Measurements from ENCODE around the gene ASF1A. TPM values are rescaled to one million over a fixed set of nuclear protein-coding genes. Genes with fewer than 3 reads are reported as not detected.

ASF1A gene
- polyA plus RNA-seq, 1 of the 3 experiments (the other 2 are of a cell fraction), result 5.4 TPM

DNA sequence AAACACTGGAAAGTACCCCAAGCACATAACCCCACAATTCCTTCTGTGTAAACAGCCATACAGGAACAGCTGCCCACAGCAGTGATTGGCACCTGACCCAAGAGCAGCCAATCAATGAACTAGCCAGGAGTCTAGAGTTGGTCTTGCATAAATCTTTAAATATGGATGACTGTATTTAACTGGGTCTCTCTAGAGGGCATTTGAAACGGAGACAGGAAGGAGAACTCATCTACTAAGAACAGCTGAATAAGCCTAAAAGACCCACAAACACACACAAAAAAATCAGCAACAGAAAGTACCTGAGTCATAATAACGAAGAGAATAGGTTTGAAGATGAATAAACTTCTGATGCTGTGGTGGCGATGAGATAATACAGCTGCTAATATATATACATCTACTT lies 49.0 kb upstream of the ASF1A start:
- Histone ChIP-seq H3K27me3 (ENCODE audit: insufficient read depth) (no peaks in the 10 kb centered on the region), H3K4me2 (no peak overlapping the region), H3K9me2 (no peaks in the 10 kb centered on the region), H3K9ac (no peak overlapping the region), H3K4me3 (ENCODE audit: low read depth in 2 of 2, low read length in 1 of 2) (no peak overlapping the region), H3K79me2 (ENCODE audit: insufficient read depth) (no peaks in the 10 kb centered on the region), H3K27ac (ENCODE audit: low read depth in 2 of 2, low read length in 1 of 2) (no peak overlapping the region), H4K20me1 (ENCODE audit: insufficient read depth) (no peaks in the 10 kb centered on the region), H3F3A (replicated peaks; ENCODE audit: insufficient read depth) (no peaks in the 10 kb centered on the region), H3K4me1 (ENCODE audit: control insufficient read depth in 1 of 2, insufficient read depth in 2 of 2, low read depth in 1 of 2, low read length in 1 of 2) (no peaks in the 10 kb centered on the region), H2AFZ (ENCODE audit: low read depth) (no peak overlapping the region), H3K9me3 (no peaks in the 10 kb centered on the region), H3K36me3 (replicated peaks in 1 of 2; ENCODE audit: control insufficient read depth in 1 of 2, insufficient read depth in 2 of 2, low read length in 1 of 2) (no peaks in the 10 kb centered on the region)
- ChIA-PET CTCF (interaction anchor here (0.7 to 0.9 kb wide), 2 partner anchors 44 to 57 kb away, joined by 3 read pairs; no protein-coding TSS in a partner anchor), POLR2A (no interaction called here)
- WGBS (ENCODE audit: low lambda C conversion rate), result 97% methylated on average over 3 of the region's 3 CpGs
- TF ChIP-seq NRF1 (IDR thresholded peaks at IDR 0.05; ENCODE audit: low read depth, low read length) (no peak), YY1 (IDR thresholded peaks at IDR 0.05; ENCODE audit: low read depth) (no peak), RAD21 (IDR thresholded peaks at IDR 0.05; ENCODE audit: low read length) (no peak), FOSL2 (IDR thresholded peaks at IDR 0.05; ENCODE audit: borderline replicate concordance, low read depth) (no peak), USF1 (IDR thresholded peaks at IDR 0.05; ENCODE audit: borderline replicate concordance, low read depth) (no peak), TEAD4 (IDR thresholded peaks at IDR 0.05; ENCODE audit: borderline replicate concordance, insufficient read depth) (no peak), TCF12 (IDR thresholded peaks at IDR 0.05) (no peak), POLR2AphosphoS5 (IDR thresholded peaks at IDR 0.05; ENCODE audit: low read depth, low read length) (no peak), EP300 (IDR thresholded peaks at IDR 0.05; ENCODE audit: borderline replicate concordance in 1 of 2, low read depth in 1 of 2, low read length in 1 of 2) (no peak), SMC3 (IDR thresholded peaks at IDR 0.05; ENCODE audit: low read depth, low read length) (no peak), FOXJ3 (CRISPR knock-in tag; IDR thresholded peaks at IDR 0.05) (no peak), RXRA (IDR thresholded peaks at IDR 0.05; ENCODE audit: borderline replicate concordance, low read depth) (no peak), PBX3 (IDR thresholded peaks at IDR 0.05) (no peak), GATA2 (CRISPR knock-in tag; IDR thresholded peaks at IDR 0.05) (no peak)
- TF ChIP-seq, protein P1, sequence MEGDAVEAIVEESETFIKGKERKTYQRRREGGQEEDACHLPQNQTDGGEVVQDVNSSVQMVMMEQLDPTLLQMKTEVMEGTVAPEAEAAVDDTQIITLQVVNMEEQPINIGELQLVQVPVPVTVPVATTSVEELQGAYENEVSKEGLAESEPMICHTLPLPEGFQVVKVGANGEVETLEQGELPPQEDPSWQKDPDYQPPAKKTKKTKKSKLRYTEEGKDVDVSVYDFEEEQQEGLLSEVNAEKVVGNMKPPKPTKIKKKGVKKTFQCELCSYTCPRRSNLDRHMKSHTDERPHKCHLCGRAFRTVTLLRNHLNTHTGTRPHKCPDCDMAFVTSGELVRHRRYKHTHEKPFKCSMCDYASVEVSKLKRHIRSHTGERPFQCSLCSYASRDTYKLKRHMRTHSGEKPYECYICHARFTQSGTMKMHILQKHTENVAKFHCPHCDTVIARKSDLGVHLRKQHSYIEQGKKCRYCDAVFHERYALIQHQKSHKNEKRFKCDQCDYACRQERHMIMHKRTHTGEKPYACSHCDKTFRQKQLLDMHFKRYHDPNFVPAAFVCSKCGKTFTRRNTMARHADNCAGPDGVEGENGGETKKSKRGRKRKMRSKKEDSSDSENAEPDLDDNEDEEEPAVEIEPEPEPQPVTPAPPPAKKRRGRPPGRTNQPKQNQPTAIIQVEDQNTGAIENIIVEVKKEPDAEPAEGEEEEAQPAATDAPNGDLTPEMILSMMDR (IDR thresholded peaks at IDR 0.05), result no peak
- no peak for DNase-seq

DNA sequence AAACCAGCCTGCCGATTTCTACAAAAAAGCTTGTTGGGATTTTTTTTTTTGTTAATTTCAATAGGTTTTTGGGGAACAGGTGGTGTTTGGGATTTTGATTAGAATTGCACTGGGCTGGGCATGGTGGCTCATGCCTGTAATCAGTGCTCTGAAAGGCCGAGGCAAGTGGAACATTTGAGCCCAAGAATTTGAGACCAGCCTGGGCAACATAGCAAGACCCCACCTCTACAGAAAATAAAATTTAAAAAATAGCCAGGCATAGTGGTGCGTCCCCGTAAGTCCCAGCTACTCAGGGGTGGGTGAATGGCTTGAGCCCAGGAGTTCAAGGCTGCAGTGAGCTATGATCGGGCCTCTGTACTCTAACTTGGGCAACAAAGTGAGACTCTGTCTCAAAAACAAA lies 40.5 kb upstream of the ASF1A start:
- Histone ChIP-seq H3K36me3 (replicated peaks in 1 of 2; ENCODE audit: control insufficient read depth in 1 of 2, insufficient read depth in 2 of 2, low read length in 1 of 2) (peaks cover 0 to 4% of the 10 kb centered on the region in 2 experiments), H3K79me2 (ENCODE audit: insufficient read depth) (no peaks in the 10 kb centered on the region; the same call in 1 of the 2 replicates), H3K9ac (no peak overlapping the region), H3K27me3 (ENCODE audit: insufficient read depth) (no peaks in the 10 kb centered on the region), H3F3A (replicated peaks; ENCODE audit: insufficient read depth) (peaks cover 4% of the 10 kb centered on the region), H4K20me1 (ENCODE audit: insufficient read depth) (no peaks in the 10 kb centered on the region), H3K27ac (ENCODE audit: low read depth in 2 of 2, low read length in 1 of 2) (no peak overlapping the region), H3K9me2 (no peaks in the 10 kb centered on the region), H3K9me3 (no peaks in the 10 kb centered on the region), H3K4me2 (no peak overlapping the region), H3K4me3 (ENCODE audit: low read depth in 2 of 2, low read length in 1 of 2) (no peak overlapping the region), H2AFZ (ENCODE audit: low read depth) (no peak overlapping the region), H3K4me1 (ENCODE audit: control insufficient read depth in 1 of 2, insufficient read depth in 2 of 2, low read depth in 1 of 2, low read length in 1 of 2) (no peaks in the 10 kb centered on the region)
- ChIA-PET POLR2A (no interaction called here), CTCF (no interaction called here)
- no peak for DNase-seq
- WGBS (ENCODE audit: low lambda C conversion rate), result 97% methylated on average over 5 of the region's 5 CpGs
- TF ChIP-seq YY1 (IDR thresholded peaks at IDR 0.05; ENCODE audit: low read depth) (no peak), PBX3 (IDR thresholded peaks at IDR 0.05) (no peak), FOXM1 (IDR thresholded peaks at IDR 0.05; ENCODE audit: low read depth) (no peak), TEAD4 (IDR thresholded peaks at IDR 0.05; ENCODE audit: borderline replicate concordance, insufficient read depth) (no peak), SMC3 (IDR thresholded peaks at IDR 0.05; ENCODE audit: low read depth, low read length) (no peak), CHD2 (IDR thresholded peaks at IDR 0.05; ENCODE audit: low read length, partially characterized antibody) (no peak), EZH2phosphoT487 (IDR thresholded peaks at IDR 0.05; ENCODE audit: borderline replicate concordance, low read depth) (no peak), GABPA (IDR thresholded peaks at IDR 0.05; ENCODE audit: low read depth) (no peak), MXI1 (IDR thresholded peaks at IDR 0.05; ENCODE audit: low read depth, low read length) (no peak), TCF12 (IDR thresholded peaks at IDR 0.05) (no peak), IRF3 (IDR thresholded peaks at IDR 0.05; ENCODE audit: low read depth, low read length) (no peak), FOSL2 (IDR thresholded peaks at IDR 0.05; ENCODE audit: borderline replicate concordance, low read depth) (no peak), POLR2AphosphoS5 (IDR thresholded peaks at IDR 0.05; ENCODE audit: low read depth, low read length) (no peak), EP300 (IDR thresholded peaks at IDR 0.05; ENCODE audit: borderline replicate concordance in 1 of 2, low read depth in 1 of 2, low read length in 1 of 2) (no peak), MAX (IDR thresholded peaks at IDR 0.05; ENCODE audit: low read depth) (no peak), JUND (IDR thresholded peaks at IDR 0.05) (no peak)
